Mesendoderm (in vitro differentiated cells): Measurements from ENCODE around the gene ARAP2.

ENCODE experiments used
- DNase-seq: peaks from one replicate; pipeline ENCODE4 v3.0.0; 2013
- H2AK5ac ChIP-seq: 2 replicates; pipeline ENCODE4 v1.6.1; 2013; ENCODE audit warnings: low read length, inconsistent platforms
- H2BK120ac ChIP-seq: 2 replicates; pipeline ENCODE4 v1.6.1; 2013; ENCODE audit warnings: low read depth, mild to moderate bottlenecking, low read length, moderate library complexity, mixed read lengths
- H2BK15ac ChIP-seq: replicated peaks from 2 replicates; pipeline ENCODE4 v1.6.1; 2013; ENCODE audit warnings: low read depth, mild to moderate bottlenecking, moderate library complexity
- H2BK5ac ChIP-seq: 2 replicates; pipeline ENCODE4 v1.6.1; 2013; ENCODE audit warnings: low read length, inconsistent platforms
- H3K18ac ChIP-seq: 2 replicates; pipeline ENCODE4 v1.6.1; 2013; ENCODE audit warnings: mild to moderate bottlenecking, low read length, mixed read lengths
- H3K23ac ChIP-seq: one replicate; pipeline ENCODE4 v1.6.1; 2013; ENCODE audit warnings: low read length
- H3K27ac ChIP-seq: 2 replicates; pipeline ENCODE4 v1.5.1; 2013; ENCODE audit warnings: low read depth, mild to moderate bottlenecking, inconsistent platforms, low read length, moderate library complexity
- H3K27me3 ChIP-seq: 2 replicates; pipeline ENCODE4 v1.6.1; 2013; ENCODE audit warnings: low read length, control low read depth, mild to moderate bottlenecking, inconsistent platforms; ENCODE audit not compliant: insufficient read depth, poor library complexity
- H3K36me3 ChIP-seq: 2 replicates; pipeline ENCODE4 v1.6.1; 2013; ENCODE audit warnings: low read length, inconsistent platforms; ENCODE audit not compliant: control insufficient read depth, insufficient read depth
- H3K4ac ChIP-seq: one replicate; pipeline ENCODE4 v1.6.1; 2013; ENCODE audit warnings: low read depth, mild to moderate bottlenecking, low read length, moderate library complexity
- H3K4me1 ChIP-seq: 2 replicates; pipeline ENCODE4 v1.6.1; 2013; ENCODE audit warnings: low read depth, low read length, inconsistent platforms; ENCODE audit not compliant: control insufficient read depth
- H3K4me2 ChIP-seq: 2 replicates; pipeline ENCODE4 v1.6.1; 2013; ENCODE audit warnings: low read length
- H3K4me3 ChIP-seq: 2 replicates; pipeline ENCODE4 v1.5.1; 2013; ENCODE audit warnings: mild to moderate bottlenecking, low read length
- H3K56ac ChIP-seq: one replicate; pipeline ENCODE4 v1.6.1; 2013; ENCODE audit warnings: low read length
- H3K79me1 ChIP-seq: 2 replicates; pipeline ENCODE4 v1.6.1; 2013; ENCODE audit warnings: low read length, inconsistent platforms
- H3K79me2 ChIP-seq: 2 replicates; pipeline ENCODE4 v1.6.1; 2013; ENCODE audit warnings: mild to moderate bottlenecking, low read length; ENCODE audit not compliant: control insufficient read depth, insufficient read depth
- H3K9ac ChIP-seq: 2 replicates; pipeline ENCODE4 v1.6.1; 2013; ENCODE audit warnings: low read length, inconsistent platforms
- H4K5ac ChIP-seq: one replicate; pipeline ENCODE4 v1.6.1; 2013; ENCODE audit warnings: low read length
- H4K8ac ChIP-seq: one replicate; pipeline ENCODE4 v1.6.1; 2013; ENCODE audit warnings: low read depth, mild to moderate bottlenecking, control low read depth, low read length, moderate library complexity
- WGBS: extraction: QIAGEN DNeasy Blood & Tissue Kit; methylation state at CpG from one replicate; pipeline ENCODE4 v1.1.7; 2013; ENCODE audit warnings: low lambda C conversion rate, missing lambda C conversion rate; ENCODE audit not compliant: insufficient coverage; ENCODE audit errors: extremely low coverage; 5-methylcytosine and 5-hydroxymethylcytosine counted together

ARAP2 gene

DNA sequence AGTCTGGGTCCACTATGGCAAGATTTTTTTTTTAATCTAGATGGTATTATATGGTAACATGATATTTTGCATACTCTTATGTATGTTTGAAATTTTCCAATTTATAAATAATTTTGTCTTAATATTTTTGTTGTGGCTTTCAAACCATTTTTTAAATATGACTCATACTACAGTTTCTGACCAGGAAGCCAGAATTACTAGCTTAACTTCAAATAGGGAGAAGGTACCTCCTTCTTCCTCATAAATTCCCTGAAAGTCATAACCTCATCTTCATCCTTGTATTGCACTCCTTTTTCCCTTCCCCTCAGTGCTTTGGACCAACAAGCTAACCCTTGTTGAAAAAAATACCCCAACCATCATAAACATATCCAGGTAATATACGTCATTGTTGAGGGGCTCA, 21.6 kb downstream of the ARAP2 start:
- Histone ChIP-seq H3K23ac (no peak overlapping the region), H2AK5ac (no peak overlapping the region), H2BK5ac (no peak overlapping the region), H3K4me3 (no peak overlapping the region), H3K4me1 (no peaks in the 10 kb centered on the region), H3K27ac (no peak overlapping the region), H3K36me3 (no peaks in the 10 kb centered on the region), H3K4me2 (no peak overlapping the region), H3K18ac (no peak overlapping the region), H3K4ac (no peak overlapping the region), H3K27me3 (no peaks in the 10 kb centered on the region), H3K79me1 (no peaks in the 10 kb centered on the region), H4K8ac (no peak overlapping the region), H3K79me2 (no peaks in the 10 kb centered on the region), H3K9ac (no peak overlapping the region), H3K56ac (no peak overlapping the region), H2BK15ac (no peak overlapping the region), H2BK120ac (no peak overlapping the region), H4K5ac (no peak overlapping the region)
- no CpG with 5 or more reads among the region's 1 CpG for WGBS
- no peak for DNase-seq

DNA sequence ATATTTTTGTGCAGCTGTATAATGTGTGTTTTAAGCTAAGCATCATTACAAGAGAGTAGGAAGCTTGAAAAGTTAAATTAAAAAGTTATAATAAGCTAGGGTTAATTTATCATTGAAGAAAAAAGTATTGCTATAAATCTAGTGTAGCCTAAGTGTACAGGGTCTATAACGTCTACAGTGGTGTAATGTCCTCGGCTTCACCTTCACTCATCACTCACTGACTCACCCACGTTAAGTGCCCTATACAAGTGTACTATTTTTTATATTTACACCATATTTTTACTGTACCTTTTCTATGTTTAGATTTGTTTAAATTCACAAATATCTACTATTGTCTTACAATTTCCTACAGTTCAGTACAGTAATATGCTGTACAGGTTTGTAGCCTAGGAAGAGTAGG, 23.5 kb downstream of the ARAP2 start:
- no peak overlapping the region for H4K5ac ChIP-seq
- H3K56ac ChIP-seq = no peak overlapping the region
- H2AK5ac ChIP-seq = no peak overlapping the region
- no peak for DNase-seq
- H3K79me1 ChIP-seq = no peaks in the 10 kb centered on the region
- no CpG with 5 or more reads among the region's 3 CpGs for WGBS
- no peak overlapping the region for H2BK15ac ChIP-seq
- H4K8ac ChIP-seq = no peak overlapping the region
- no peak overlapping the region for H2BK120ac ChIP-seq
- H3K18ac ChIP-seq = no peak overlapping the region
- no peak overlapping the region for H3K27ac ChIP-seq
- no peak overlapping the region for H3K4me3 ChIP-seq
- H3K9ac ChIP-seq = no peak overlapping the region
- no peaks in the 10 kb centered on the region for H3K4me1 ChIP-seq
- no peaks in the 10 kb centered on the region for H3K36me3 ChIP-seq
- no peak overlapping the region for H3K4me2 ChIP-seq
- no peak overlapping the region for H2BK5ac ChIP-seq
- H3K23ac ChIP-seq = no peak overlapping the region
- H3K4ac ChIP-seq = no peak overlapping the region
- H3K27me3 ChIP-seq = no peaks in the 10 kb centered on the region
- H3K79me2 ChIP-seq = no peaks in the 10 kb centered on the region

GRCh38 chr4:36218121-36218520, 26.2 kb downstream of the ARAP2 start:
- no peak overlapping the region for H3K27ac ChIP-seq
- H3K4me1 ChIP-seq = no peaks in the 10 kb centered on the region
- no peak overlapping the region for H3K9ac ChIP-seq
- no peak overlapping the region for H2BK120ac ChIP-seq
- no peak for DNase-seq
- H4K8ac ChIP-seq = no peak overlapping the region
- no peak overlapping the region for H4K5ac ChIP-seq
- H3K23ac ChIP-seq = no peak overlapping the region
- H3K79me2 ChIP-seq = no peaks in the 10 kb centered on the region
- no peaks in the 10 kb centered on the region for H3K36me3 ChIP-seq
- H3K79me1 ChIP-seq = no peaks in the 10 kb centered on the region
- H2BK5ac ChIP-seq = no peak overlapping the region
- H3K4me2 ChIP-seq = no peak overlapping the region
- H3K4ac ChIP-seq = no peak overlapping the region
- H2AK5ac ChIP-seq = no peak overlapping the region
- no peak overlapping the region for H3K4me3 ChIP-seq
- H2BK15ac ChIP-seq = no peak overlapping the region
- no peak overlapping the region for H3K56ac ChIP-seq
- no peak overlapping the region for H3K18ac ChIP-seq
- H3K27me3 ChIP-seq = no peaks in the 10 kb centered on the region

- DNase-seq = no peak
- Histone ChIP-seq H3K27ac (no peak overlapping the region), H3K56ac (no peak overlapping the region), H3K79me2 (no peaks in the 10 kb centered on the region), H3K18ac (no peak overlapping the region), H3K4me1 (no peaks in the 10 kb centered on the region), H3K4me2 (no peak overlapping the region), H3K9ac (no peak overlapping the region), H2AK5ac (no peak overlapping the region), H2BK15ac (no peak overlapping the region), H3K27me3 (no peaks in the 10 kb centered on the region), H2BK5ac (no peak overlapping the region), H4K5ac (no peak overlapping the region), H3K23ac (no peak overlapping the region), H4K8ac (no peak overlapping the region), H3K4ac (no peak overlapping the region), H3K4me3 (no peak overlapping the region), H2BK120ac (no peak overlapping the region), H3K36me3 (no peaks in the 10 kb centered on the region), H3K79me1 (no peaks in the 10 kb centered on the region)
- no CpG with 5 or more reads among the region's 3 CpGs for WGBS
These were observed 28.7 kb downstream of the ARAP2 start for GRCh38 chr4:36215627-36216026.

DNA sequence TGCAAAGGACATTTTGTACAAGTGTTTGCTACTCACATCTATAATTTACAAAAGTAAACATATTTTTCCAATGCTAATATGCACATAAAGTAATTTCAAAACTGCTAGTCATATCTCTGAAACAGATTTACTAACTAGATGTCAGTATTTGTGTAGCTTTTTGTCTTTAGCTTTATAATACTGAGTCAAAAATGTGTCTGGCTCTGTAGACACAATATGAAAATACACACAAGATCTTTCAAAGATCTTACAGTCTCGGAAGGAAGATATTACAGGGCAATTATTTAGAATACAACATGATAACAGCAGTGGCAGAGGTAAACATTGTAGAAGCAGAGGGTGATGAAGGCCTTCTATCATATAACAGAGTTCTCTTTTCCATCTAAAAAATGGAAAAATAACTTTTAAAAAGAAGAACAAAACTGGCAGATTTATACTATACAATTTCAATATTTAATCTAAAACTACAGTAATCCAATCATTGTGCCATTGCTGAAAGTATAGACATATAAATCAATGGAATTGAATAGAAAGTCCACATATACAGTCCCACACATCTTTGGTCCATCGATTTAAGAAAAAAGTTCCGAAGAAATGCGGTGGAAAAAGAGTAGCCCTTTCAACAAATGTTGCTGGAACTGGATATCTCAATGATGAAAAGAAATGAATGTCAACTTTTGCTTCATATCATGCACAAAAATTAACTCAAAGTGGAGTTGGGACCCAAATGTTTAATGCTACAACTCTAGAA, 29.4 kb downstream of the ARAP2 start:
- Histone ChIP-seq H4K8ac (no peak overlapping the region), H3K9ac (no peak overlapping the region), H3K4me2 (no peak overlapping the region), H3K4me3 (no peak overlapping the region), H3K79me1 (no peaks in the 10 kb centered on the region), H4K5ac (no peak overlapping the region), H3K23ac (no peak overlapping the region), H3K27me3 (no peaks in the 10 kb centered on the region), H3K4me1 (no peaks in the 10 kb centered on the region), H3K56ac (no peak overlapping the region), H3K27ac (no peak overlapping the region), H2BK120ac (no peak overlapping the region), H3K18ac (no peak overlapping the region), H3K79me2 (no peaks in the 10 kb centered on the region), H2BK15ac (no peak overlapping the region), H3K36me3 (no peaks in the 10 kb centered on the region), H2AK5ac (no peak overlapping the region), H2BK5ac (no peak overlapping the region), H3K4ac (no peak overlapping the region)
- WGBS = no CpG with 5 or more reads among the region's 4 CpGs
- no peak for DNase-seq

DNA sequence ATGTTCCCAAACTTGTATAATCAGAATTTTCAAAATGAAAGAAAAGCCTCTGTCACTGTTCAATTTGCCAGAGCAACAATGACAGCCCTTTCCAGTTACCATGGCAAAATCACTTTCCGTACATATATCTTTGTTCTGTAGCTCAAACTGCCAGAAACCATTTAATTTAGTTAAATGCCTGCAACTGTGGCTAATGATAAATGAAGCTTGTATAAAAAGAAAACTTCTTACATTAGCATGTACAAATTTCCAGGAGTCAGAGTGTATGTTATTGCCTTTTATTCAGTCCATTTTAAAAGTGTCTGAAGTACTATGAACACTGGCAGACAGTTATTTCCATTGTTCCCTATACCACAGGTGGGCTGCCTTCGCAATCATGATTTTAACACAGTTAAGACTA, 30.3 kb downstream of the ARAP2 start:
- no peak overlapping the region for H4K5ac ChIP-seq
- no peak overlapping the region for H3K4ac ChIP-seq
- H2BK5ac ChIP-seq = no peak overlapping the region
- H3K4me1 ChIP-seq = no peaks in the 10 kb centered on the region
- H2BK120ac ChIP-seq = no peak overlapping the region
- no peaks in the 10 kb centered on the region for H3K36me3 ChIP-seq
- no CpG with 5 or more reads among the region's 2 CpGs for WGBS
- H3K4me3 ChIP-seq = no peak overlapping the region
- H3K27me3 ChIP-seq = no peaks in the 10 kb centered on the region
- no peak overlapping the region for H4K8ac ChIP-seq
- H3K18ac ChIP-seq = no peak overlapping the region
- no peak overlapping the region for H3K56ac ChIP-seq
- no peak overlapping the region for H3K27ac ChIP-seq
- H2BK15ac ChIP-seq = no peak overlapping the region
- DNase-seq = no peak
- H3K79me2 ChIP-seq = no peaks in the 10 kb centered on the region
- H3K23ac ChIP-seq = no peak overlapping the region
- no peaks in the 10 kb centered on the region for H3K79me1 ChIP-seq
- H3K4me2 ChIP-seq = no peak overlapping the region
- no peak overlapping the region for H3K9ac ChIP-seq
- no peak overlapping the region for H2AK5ac ChIP-seq
